Chondrocyte (in vitro differentiated cells): ENCODE results near the gene RAPGEF5. TPM values are rescaled to one million over a fixed set of nuclear protein-coding genes. Genes with fewer than 3 reads are reported as not detected.

Experiments used
- DNase-seq: peaks from one replicate; pipeline ENCODE4 v3.0.0; 2021; ENCODE audit warnings: mixed read lengths, low spot score
- H3K27ac Mint-ChIP-seq: one replicate; pipeline ENCODE4 v1.8.0; 2021; ENCODE audit warnings: mild to moderate bottlenecking, moderate library complexity, mixed read lengths; ENCODE audit not compliant: unreplicated experiment
- H3K27me3 Mint-ChIP-seq: 2 replicates; pipeline ENCODE4 v1.8.0; 2021; ENCODE audit warnings: low read depth, mixed read lengths
- H3K36me3 Mint-ChIP-seq: 2 replicates; pipeline ENCODE4 v1.8.0; 2021; ENCODE audit warnings: low read depth, mixed read lengths
- H3K4me1 Mint-ChIP-seq: 2 replicates; pipeline ENCODE4 v1.8.0; 2021; ENCODE audit warnings: low read depth, mild to moderate bottlenecking, mixed read lengths
- H3K4me3 Mint-ChIP-seq: one replicate; pipeline ENCODE4 v1.8.0; 2021; ENCODE audit warnings: mild to moderate bottlenecking, moderate library complexity, mixed read lengths; ENCODE audit not compliant: unreplicated experiment
- H3K9me3 Mint-ChIP-seq: 2 replicates; pipeline ENCODE4 v1.8.0; 2021; ENCODE audit warnings: low read depth, mixed read lengths
- total RNA-seq: library from RNA; stranded (reverse); gene quantifications from 3 replicates; pipeline ENCODE4 v1.2.1, GENCODE V29; 2021
- TF ChIP-seq, protein P1 (sequence below): fragments of 200-600 bp; sonication (generic); IDR thresholded peaks from 2 replicates; pipeline ENCODE4 v1.5.0; 2021; ENCODE audit warnings: antibody characterized with exemption, mild to moderate bottlenecking, moderate library complexity

RAPGEF5 gene
- total RNA-seq, 1 donor from 2014 or later = 2.2 TPM

GRCh38 chr7:22074897-22075296, 282.1 kb downstream of the RAPGEF5 start:
- peaks cover 38% of the 10 kb centered on the region for H3K27me3 Mint-ChIP-seq
- no peaks in the 10 kb centered on the region for H3K36me3 Mint-ChIP-seq
- H3K9me3 Mint-ChIP-seq = peaks cover 2% of the 10 kb centered on the region
- no peak overlapping the region for H3K4me3 Mint-ChIP-seq
- TF ChIP-seq, protein P1, sequence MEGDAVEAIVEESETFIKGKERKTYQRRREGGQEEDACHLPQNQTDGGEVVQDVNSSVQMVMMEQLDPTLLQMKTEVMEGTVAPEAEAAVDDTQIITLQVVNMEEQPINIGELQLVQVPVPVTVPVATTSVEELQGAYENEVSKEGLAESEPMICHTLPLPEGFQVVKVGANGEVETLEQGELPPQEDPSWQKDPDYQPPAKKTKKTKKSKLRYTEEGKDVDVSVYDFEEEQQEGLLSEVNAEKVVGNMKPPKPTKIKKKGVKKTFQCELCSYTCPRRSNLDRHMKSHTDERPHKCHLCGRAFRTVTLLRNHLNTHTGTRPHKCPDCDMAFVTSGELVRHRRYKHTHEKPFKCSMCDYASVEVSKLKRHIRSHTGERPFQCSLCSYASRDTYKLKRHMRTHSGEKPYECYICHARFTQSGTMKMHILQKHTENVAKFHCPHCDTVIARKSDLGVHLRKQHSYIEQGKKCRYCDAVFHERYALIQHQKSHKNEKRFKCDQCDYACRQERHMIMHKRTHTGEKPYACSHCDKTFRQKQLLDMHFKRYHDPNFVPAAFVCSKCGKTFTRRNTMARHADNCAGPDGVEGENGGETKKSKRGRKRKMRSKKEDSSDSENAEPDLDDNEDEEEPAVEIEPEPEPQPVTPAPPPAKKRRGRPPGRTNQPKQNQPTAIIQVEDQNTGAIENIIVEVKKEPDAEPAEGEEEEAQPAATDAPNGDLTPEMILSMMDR = no peak
- no peak for DNase-seq
- no peak overlapping the region for H3K27ac Mint-ChIP-seq
- no peaks in the 10 kb centered on the region for H3K4me1 Mint-ChIP-seq

Other genes starting within 250 kb of the RAPGEF5 start
- 1.5 to 5.1 TPM (median 4.2 TPM) in 3 replicates for gene STEAP1B, start 143.0 kb upstream of the RAPGEF5 start, total RNA-seq